Activated naive CD4-positive, alpha-beta T cell treated with anti-CD3 and anti-CD28 coated beads for 36 hours (primary cell): ENCODE results near the gene CHAMP1. TPM values are rescaled to one million over a fixed set of nuclear protein-coding genes. Genes with fewer than 3 reads are reported as not detected.
"Not testable (repeated sequence)": the region's sequence is repeated elsewhere in the genome, so short reads cannot be mapped to it uniquely, and the experiment has no call there.

Experiments used
- CTCF ChIA-PET: fragments of 350-600 bp; sonication (Branson Sonifier 250); formaldehyde crosslinking; loops from one replicate; lab custom pipeline; 2021; ENCODE audit warnings: antibody characterized with exemption; lab: Charles Lee
- DNase-seq: peaks from one replicate; pipeline ENCODE4 v3.0.0-alpha.2; 2020
- H3K27ac Mint-ChIP-seq: one replicate; pipeline ENCODE4 v1.8.0; 2021; ENCODE audit warnings: mild to moderate bottlenecking, mixed read lengths
- H3K27me3 Mint-ChIP-seq: one replicate; pipeline ENCODE4 v1.8.0; 2021; ENCODE audit warnings: low read depth, mixed read lengths
- H3K36me3 Mint-ChIP-seq: one replicate; pipeline ENCODE4 v1.8.0; 2021; ENCODE audit warnings: low read depth, mixed read lengths
- H3K4me1 Mint-ChIP-seq: one replicate; pipeline ENCODE4 v1.8.0; 2021; ENCODE audit warnings: low read depth, mixed read lengths
- H3K4me3 Mint-ChIP-seq: one replicate; pipeline ENCODE4 v1.8.0; 2021; ENCODE audit warnings: mild to moderate bottlenecking, moderate library complexity, mixed read lengths
- H3K9me3 Mint-ChIP-seq: one replicate; pipeline ENCODE4 v1.8.0; 2021; ENCODE audit warnings: mixed read lengths
- intact Hi-C: fragments of 100-400 bp; cut with micrococcal nuclease; formaldehyde crosslinking; loops from one replicate; pipeline ENCODE4 v1.15.1; 2023
- microRNA-seq: library from miRNA; unstranded; fragments of <30 nt; microRNA quantifications from one replicate; pipeline ENCODE4 v1.2.0, GENCODE V29; 2022; ENCODE audit warnings: borderline microRNAs expressed, borderline replicate concordance
- total RNA-seq, 2 experiments: library from RNA; stranded (reverse); gene quantifications; one replicate each; pipeline ENCODE4 v1.2.3, GENCODE V29; 2021

The CHAMP1 gene
- total RNA-seq, 2 experiments from 2014 or later: 50.6 to 52.6 TPM

DNA sequence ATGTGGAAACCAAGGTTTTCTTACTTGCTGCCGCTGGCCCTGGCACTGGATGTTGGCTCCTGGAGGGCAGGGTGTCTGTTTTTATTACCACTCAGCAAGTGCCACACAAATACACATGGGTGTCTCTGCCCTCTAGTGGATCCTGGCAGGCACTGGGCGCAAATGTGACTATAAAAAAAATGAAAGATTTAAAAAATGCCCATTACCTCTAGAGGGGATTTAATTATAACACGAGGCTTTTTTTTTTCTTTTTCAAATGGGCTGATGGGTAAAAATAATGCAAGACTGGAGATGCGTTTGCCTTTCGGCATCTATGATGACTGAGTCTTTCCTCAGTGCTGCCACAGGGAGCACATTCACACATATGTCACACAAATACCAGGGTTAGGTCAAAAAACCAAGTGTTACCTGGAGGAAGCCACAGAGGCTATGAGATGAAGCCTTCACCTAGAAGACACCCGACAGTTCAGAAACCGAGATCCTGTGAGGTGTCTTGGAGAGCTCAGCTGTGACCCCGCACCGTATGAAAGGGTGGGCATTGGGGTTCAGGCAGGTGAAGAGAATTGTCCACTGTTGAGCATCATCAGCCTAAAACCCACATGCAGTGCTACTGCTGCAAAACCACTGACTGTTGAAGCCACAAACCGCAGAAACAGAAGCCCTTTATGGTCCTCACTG, 25.7 kb downstream of the CHAMP1 start:
- CTCF ChIA-PET: interaction anchor here (0.6 to 1.9 kb wide), 8 partner anchors 12 to 101 kb away, joined by 3 to 7 read pairs (median 4); partner anchors contain the start of gene UPF3A
- Mint-ChIP-seq H3K4me3 (no peak overlapping the region), H3K27me3 (peaks cover 6% of the 10 kb centered on the region), H3K4me1 (peaks cover 4% of the 10 kb centered on the region), H3K27ac (peak overlapping the region; percentile 8), H3K9me3 (no peaks in the 10 kb centered on the region), H3K36me3 (no peaks in the 10 kb centered on the region)
- DNase-seq: peak; percentile 66
- intact Hi-C loops: loop anchor here (1.0 kb wide), 2 partner anchors 26 to 60 kb away; partner anchors contain the start of gene CHAMP1

- CTCF ChIA-PET: interaction anchor here (0.7 to 1.9 kb wide), 6 partner anchors 11 to 59 kb away, joined by 3 to 7 read pairs (median 3); partner anchors contain the start of gene UPF3A
- intact Hi-C loops: no loop called here
- Mint-ChIP-seq H3K4me1 (peaks cover 4% of the 10 kb centered on the region), H3K4me3 (no peak overlapping the region), H3K36me3 (no peaks in the 10 kb centered on the region), H3K9me3 (no peaks in the 10 kb centered on the region), H3K27me3 (peaks cover 7% of the 10 kb centered on the region), H3K27ac (no peak overlapping the region)
- DNase-seq: no peak
Observed at GRCh38 chr13:114341003-114341777, 26.9 kb downstream of the CHAMP1 start.

- CTCF ChIA-PET, H3K4me3 Mint-ChIP-seq, DNase-seq, H3K36me3 Mint-ChIP-seq, H3K4me1 Mint-ChIP-seq, H3K27ac Mint-ChIP-seq, intact Hi-C loops, H3K9me3 Mint-ChIP-seq: not testable (repeated sequence)
- H3K27me3 Mint-ChIP-seq: peaks cover 36% of the 10 kb centered on the region
Observed at GRCh38 chr13:114347256-114347655, 33.0 kb downstream of the CHAMP1 start.

- peaks cover 24% of the 10 kb centered on the region for H3K27me3 Mint-ChIP-seq
- H3K27ac Mint-ChIP-seq, H3K36me3 Mint-ChIP-seq, intact Hi-C loops, H3K9me3 Mint-ChIP-seq, H3K4me3 Mint-ChIP-seq, H3K4me1 Mint-ChIP-seq: not testable (repeated sequence)
- DNase-seq: peak; percentile 49
- CTCF ChIA-PET: interaction anchor here (1.4 kb wide), 1 partner anchor 12 kb away, joined by 7 read pairs; no protein-coding TSS in a partner anchor
Observed at GRCh38 chr13:114352763-114353162, 38.5 kb downstream of the CHAMP1 start.

GRCh38 chr13:114353382-114353781, 39.1 kb downstream of the CHAMP1 start:
- H3K27ac Mint-ChIP-seq, DNase-seq, H3K4me1 Mint-ChIP-seq, H3K36me3 Mint-ChIP-seq, intact Hi-C loops, H3K9me3 Mint-ChIP-seq, H3K4me3 Mint-ChIP-seq: not testable (repeated sequence)
- H3K27me3 Mint-ChIP-seq: peaks cover 19% of the 10 kb centered on the region
- CTCF ChIA-PET: interaction anchor here (1.4 kb wide), 1 partner anchor 13 kb away, joined by 7 read pairs; no protein-coding TSS in a partner anchor

Small RNAs within 50 kb of the gene (microRNA-seq; reads per million reads assigned to microRNA genes)
- not detected for gene MIR4502

Other genes with a start within 250 kb of the CHAMP1 start
- gene RASA3, start 181.9 kb upstream of the CHAMP1 start, total RNA-seq: 10 to 100 TPM; 48.3 to 48.8 TPM
- under 1 TPM in 1 of 2 experiments, not detected in 1; 0.17 TPM for gene CFAP97D2, start 135.2 kb upstream of the CHAMP1 start, total RNA-seq
- gene CDC16, start 79.6 kb upstream of the CHAMP1 start, total RNA-seq: 10 to 100 TPM; 67.2 to 69.5 TPM
- gene UPF3A, start 32.9 kb upstream of the CHAMP1 start, total RNA-seq: 10 to 100 TPM; 36.9 to 38.7 TPM